Fibroblast of lung (primary cell): Measurements from ENCODE around the gene TRAF3. TPM values are rescaled to one million over a fixed set of nuclear protein-coding genes. Genes with fewer than 3 reads are reported as not detected.

ENCODE experiments used
- DNase-seq, 2 donors: peaks; one replicate each; pipeline versions ENCODE4 v3.0.0 to v3.0.0-alpha.2; 2010; ENCODE audit warnings: low read depth in 2 of 2
- H2AFZ ChIP-seq: 2 replicates; pipeline ENCODE4 v1.5.1; 2012; ENCODE audit warnings: low read length, control low read depth, inconsistent platforms
- H3K27ac ChIP-seq: 2 replicates; pipeline ENCODE4 v1.5.1; 2011; ENCODE audit warnings: low read length, control low read depth; ENCODE audit not compliant: insufficient read depth
- H3K27me3 ChIP-seq: 2 replicates; pipeline ENCODE4 v1.5.1; 2011; ENCODE audit warnings: mild to moderate bottlenecking, low read length; ENCODE audit not compliant: control insufficient read depth, insufficient read depth
- H3K36me3 ChIP-seq: 2 replicates; pipeline ENCODE4 v1.5.1; 2011; ENCODE audit warnings: low read length; ENCODE audit not compliant: control insufficient read depth, insufficient read depth
- H3K4me1 ChIP-seq: 2 replicates; pipeline ENCODE4 v1.5.1; 2011; ENCODE audit warnings: low read length; ENCODE audit not compliant: control insufficient read depth, insufficient read depth; ENCODE audit errors: extremely low read depth
- H3K4me2 ChIP-seq: 2 replicates; pipeline ENCODE4 v1.5.1; 2011; ENCODE audit warnings: low read length, control low read depth; ENCODE audit not compliant: insufficient read depth; ENCODE audit errors: extremely low read depth
- H3K4me3 ChIP-seq, 4 experiments: fragments of 200-600 bp in 1 of 4; sonication (generic) in 1 of 4; replicated peaks in 1 of 4; 2 replicates each; pipeline ENCODE4 v1.5.1; 2011 to 2016; ENCODE audit warnings: low read length in 4 of 4, low read depth in 3 of 4, mild to moderate bottlenecking in 3 of 4, control low read depth in 2 of 4, inconsistent platforms in 1 of 4, mixed read lengths in 1 of 4; ENCODE audit not compliant: insufficient read depth in 1 of 4; ENCODE audit errors: control extremely low read depth in 1 of 4
- H3K79me2 ChIP-seq: 2 replicates; pipeline ENCODE4 v1.5.1; 2012; ENCODE audit warnings: mild to moderate bottlenecking, low read length, inconsistent platforms; ENCODE audit not compliant: control insufficient read depth, insufficient read depth
- H3K9ac ChIP-seq: 2 replicates; pipeline ENCODE4 v1.5.1; 2011; ENCODE audit warnings: mild to moderate bottlenecking, low read length, control low read depth; ENCODE audit not compliant: insufficient read depth
- H3K9me3 ChIP-seq: 2 replicates; pipeline ENCODE4 v1.5.1; 2012; ENCODE audit warnings: low read depth, low read length; ENCODE audit not compliant: control insufficient read depth, insufficient read depth
- H4K20me1 ChIP-seq: 2 replicates; pipeline ENCODE4 v1.5.1; 2011; ENCODE audit warnings: low read length; ENCODE audit not compliant: control insufficient read depth, insufficient read depth; ENCODE audit errors: extremely low read depth
- EZH2 ChIP-seq: IDR thresholded peaks from 2 replicates; pipeline ENCODE4 v1.5.1; 2012; ENCODE audit warnings: low read length, control low read depth, mild to moderate bottlenecking; ENCODE audit errors: missing control alignments
- polyA plus RNA-seq, 2 donors: library from polyadenylated mRNA; depleted of rRNA in 1 of 2; stranded (reverse) in 1 of 2; unstranded in 1 of 2; fragments of >200 nt; gene quantifications; 2 replicates each; pipeline ENCODE4 v1.2.1, GENCODE V29; 2011 to 2012; ENCODE audit warnings: missing spikeins in 1 of 2
- total RNA-seq: library from RNA; depleted of rRNA; stranded (reverse); fragments of >200 nt; gene quantifications from 2 replicates; pipeline ENCODE4 v1.2.1, GENCODE V29; 2014
- TF ChIP-seq, protein P1 (sequence below), 2 donors: IDR thresholded peaks in 1 of 2; conservative IDR thresholded peaks in 1 of 2; 1 replicate in 1 of 2; 2 replicates in 1 of 2; pipeline ENCODE4 v1.5.1; 2011 to 2012; ENCODE audit warnings: low read length in 2 of 2, control low read depth in 1 of 2, inconsistent platforms in 1 of 2, low read depth in 1 of 2, mild to moderate bottlenecking in 1 of 2

The TRAF3 gene
- total and polyA plus RNA-seq, 2 donors (not counting 1 experiment from before 2014, with no cell fraction given) = 12.1 to 14.4 TPM

DNA sequence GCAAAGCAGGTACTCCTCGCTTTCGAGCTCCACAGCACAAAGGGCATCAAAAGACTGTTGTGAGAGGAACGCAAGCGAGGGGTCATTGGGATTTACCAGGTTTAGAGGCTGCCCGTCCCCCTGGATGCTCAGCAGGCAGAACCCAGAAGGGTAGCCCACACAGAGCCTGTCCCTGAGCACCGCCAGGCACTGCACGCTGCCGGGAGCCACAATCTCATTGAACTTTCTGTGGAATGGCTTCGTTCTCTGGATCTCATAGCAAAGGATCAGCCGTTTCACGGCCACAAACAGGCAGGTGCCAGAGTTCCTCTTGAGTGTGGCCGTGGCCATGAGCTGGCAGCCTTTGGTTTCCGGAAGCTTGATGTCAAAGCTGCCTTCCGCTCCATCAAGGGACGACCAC lies 166.7 kb downstream of the TRAF3 start:
- Histone ChIP-seq H3K9ac (no peak overlapping the region), H3K4me1 (no peaks in the 10 kb centered on the region), H4K20me1 (no peaks in the 10 kb centered on the region), H3K27ac (no peak overlapping the region), H2AFZ (no peak overlapping the region), H3K27me3 (no peaks in the 10 kb centered on the region), H3K79me2 (no peaks in the 10 kb centered on the region), H3K9me3 (no peaks in the 10 kb centered on the region), H3K4me3 (no peak overlapping the region), H3K4me2 (no peak overlapping the region), H3K36me3 (peaks cover 48% of the 10 kb centered on the region)
- TF ChIP-seq EZH2 = no peak
- TF ChIP-seq, protein P1, sequence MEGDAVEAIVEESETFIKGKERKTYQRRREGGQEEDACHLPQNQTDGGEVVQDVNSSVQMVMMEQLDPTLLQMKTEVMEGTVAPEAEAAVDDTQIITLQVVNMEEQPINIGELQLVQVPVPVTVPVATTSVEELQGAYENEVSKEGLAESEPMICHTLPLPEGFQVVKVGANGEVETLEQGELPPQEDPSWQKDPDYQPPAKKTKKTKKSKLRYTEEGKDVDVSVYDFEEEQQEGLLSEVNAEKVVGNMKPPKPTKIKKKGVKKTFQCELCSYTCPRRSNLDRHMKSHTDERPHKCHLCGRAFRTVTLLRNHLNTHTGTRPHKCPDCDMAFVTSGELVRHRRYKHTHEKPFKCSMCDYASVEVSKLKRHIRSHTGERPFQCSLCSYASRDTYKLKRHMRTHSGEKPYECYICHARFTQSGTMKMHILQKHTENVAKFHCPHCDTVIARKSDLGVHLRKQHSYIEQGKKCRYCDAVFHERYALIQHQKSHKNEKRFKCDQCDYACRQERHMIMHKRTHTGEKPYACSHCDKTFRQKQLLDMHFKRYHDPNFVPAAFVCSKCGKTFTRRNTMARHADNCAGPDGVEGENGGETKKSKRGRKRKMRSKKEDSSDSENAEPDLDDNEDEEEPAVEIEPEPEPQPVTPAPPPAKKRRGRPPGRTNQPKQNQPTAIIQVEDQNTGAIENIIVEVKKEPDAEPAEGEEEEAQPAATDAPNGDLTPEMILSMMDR (conservative IDR thresholded peaks at IDR 0.05 in 1 of 2, IDR thresholded peaks at IDR 0.05 in 1 of 2; ENCODE audit: low read depth in 1 of 2, low read length in 2 of 2) = no peak
- no peak for DNase-seq

DNA sequence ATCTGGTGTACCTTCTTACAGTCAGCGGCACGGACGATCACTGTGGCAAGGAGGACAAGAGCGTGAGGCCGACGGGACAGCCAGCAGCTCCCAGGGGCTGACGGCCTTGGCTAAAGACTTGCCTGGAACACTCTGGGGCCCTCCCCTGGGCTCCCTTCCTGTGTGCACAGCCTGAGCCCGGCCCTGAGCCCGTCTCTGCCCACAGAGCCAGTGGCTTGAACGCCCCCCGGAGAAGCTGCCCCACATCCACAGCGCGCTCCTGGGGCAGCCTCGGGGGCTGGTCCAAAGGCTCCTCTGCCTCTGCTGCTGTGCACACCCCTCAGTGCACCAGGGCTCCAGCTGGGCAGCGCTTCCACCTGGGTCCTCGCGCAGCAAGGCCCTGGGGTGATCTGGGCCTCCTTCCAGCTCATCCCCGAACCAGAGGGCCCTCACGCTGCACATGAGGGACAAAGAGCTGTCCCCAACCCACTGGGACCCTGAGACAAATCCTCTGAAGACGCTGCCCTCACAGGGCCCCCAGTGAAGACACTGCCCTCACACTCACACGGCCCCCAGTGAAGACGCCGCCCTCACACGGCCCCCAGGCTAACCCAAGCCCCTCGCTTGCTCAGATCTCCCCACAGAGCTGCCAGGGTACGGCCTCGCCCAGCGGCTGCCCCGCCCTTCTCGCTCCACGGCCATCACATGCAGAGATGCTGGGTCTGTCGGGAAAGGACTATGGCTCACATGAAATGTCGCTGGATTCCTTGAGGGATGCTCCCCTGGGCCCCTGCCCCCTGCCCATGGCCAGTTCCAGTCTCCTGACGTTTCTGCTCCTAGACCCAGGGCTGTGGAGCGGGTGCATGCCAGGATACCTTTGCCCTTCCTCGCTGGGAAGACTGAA lies 167.4 kb downstream of the TRAF3 start:
- H3K36me3 ChIP-seq = peaks cover 50% of the 10 kb centered on the region
- no peak overlapping the region for H2AFZ ChIP-seq
- no peak overlapping the region for H3K4me3 ChIP-seq
- no peak overlapping the region for H3K27ac ChIP-seq
- H3K4me2 ChIP-seq = no peak overlapping the region
- H3K4me1 ChIP-seq = no peaks in the 10 kb centered on the region
- H3K9ac ChIP-seq = no peak overlapping the region
- TF ChIP-seq EZH2 = no peak
- TF ChIP-seq, protein P1 (conservative IDR thresholded peaks at IDR 0.05 in 1 of 2, IDR thresholded peaks at IDR 0.05 in 1 of 2; ENCODE audit: low read depth in 1 of 2, low read length in 2 of 2) = no peak
- H3K27me3 ChIP-seq = no peaks in the 10 kb centered on the region
- no peaks in the 10 kb centered on the region for H3K9me3 ChIP-seq
- no peaks in the 10 kb centered on the region for H3K79me2 ChIP-seq
- no peak for DNase-seq
- no peaks in the 10 kb centered on the region for H4K20me1 ChIP-seq

DNA sequence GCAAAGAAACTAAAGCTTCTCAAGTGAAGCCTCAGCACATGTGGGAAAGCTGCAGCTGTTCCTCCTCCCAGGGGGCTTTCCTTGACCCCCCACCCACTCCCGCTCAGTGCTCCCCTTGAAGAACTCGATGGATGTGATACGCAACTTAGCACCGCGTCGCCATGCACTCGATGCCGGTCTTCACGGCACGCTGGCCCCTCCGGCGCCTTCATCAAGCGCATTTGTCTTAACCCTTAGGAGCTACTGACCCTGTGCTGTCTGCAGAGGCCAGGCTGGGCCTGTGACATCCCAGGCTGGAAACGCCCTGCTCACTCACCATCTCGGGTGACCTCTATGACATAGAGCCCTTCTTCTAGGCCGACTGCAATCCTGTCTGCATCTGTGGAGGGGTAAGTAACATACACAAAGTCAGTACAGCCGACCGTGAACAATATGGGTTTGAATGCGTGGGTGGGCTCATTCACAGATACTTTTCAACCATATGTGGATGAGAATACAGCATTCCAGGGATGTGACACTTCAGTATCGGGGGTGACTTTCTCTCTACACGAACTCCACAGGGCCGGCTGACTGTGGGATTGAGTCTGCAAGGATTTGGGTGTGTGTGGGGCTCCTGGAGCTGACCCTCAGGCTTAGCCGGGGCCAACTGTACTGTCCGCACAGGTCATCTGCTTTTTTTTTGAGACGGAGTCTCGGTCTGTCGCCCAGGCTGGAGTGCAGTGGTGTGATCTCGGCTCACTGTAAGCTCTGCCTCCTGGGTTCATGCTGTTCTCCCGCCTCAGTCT lies 168.3 kb downstream of the TRAF3 start:
- no peaks in the 10 kb centered on the region for H3K9me3 ChIP-seq
- no peak overlapping the region for H2AFZ ChIP-seq
- no peaks in the 10 kb centered on the region for H4K20me1 ChIP-seq
- H3K36me3 ChIP-seq = peaks cover 52% of the 10 kb centered on the region
- H3K27me3 ChIP-seq = no peaks in the 10 kb centered on the region
- TF ChIP-seq, protein P1 (conservative IDR thresholded peaks at IDR 0.05 in 1 of 2, IDR thresholded peaks at IDR 0.05 in 1 of 2; ENCODE audit: low read depth in 1 of 2, low read length in 2 of 2) = no peak
- TF ChIP-seq EZH2 = no peak
- DNase-seq = peak in 1 of 2 donors; percentile 64
- no peak overlapping the region for H3K4me2 ChIP-seq
- no peak overlapping the region for H3K4me3 ChIP-seq
- no peaks in the 10 kb centered on the region for H3K4me1 ChIP-seq
- H3K27ac ChIP-seq = no peak overlapping the region
- no peak overlapping the region for H3K9ac ChIP-seq
- H3K79me2 ChIP-seq = no peaks in the 10 kb centered on the region
